ENCODE results near the gene USH2A.

The USH2A gene

DNA sequence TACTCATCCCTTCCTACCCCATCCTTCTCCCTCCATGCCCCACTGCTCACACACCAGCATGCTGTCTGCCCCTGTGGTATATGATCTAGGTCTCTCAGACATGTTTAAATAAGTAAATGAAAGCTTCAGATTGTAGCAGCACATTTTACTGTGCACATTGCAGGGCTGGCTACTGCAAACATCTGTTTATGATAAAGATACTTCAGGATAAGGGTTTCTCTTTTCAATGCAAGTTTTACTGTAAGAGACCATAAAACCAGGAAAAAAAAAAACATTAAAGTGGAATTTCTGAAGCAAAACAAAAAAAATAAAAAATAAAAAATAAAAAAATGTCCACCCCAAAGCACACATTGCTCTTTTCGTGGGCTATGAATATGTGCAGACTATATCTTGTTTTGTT lies 184.4 kb downstream of the USH2A start:
- no peaks in the 10 kb centered on the region for H3F3A ChIP-seq (ENCODE audit: low read depth)
- H4K20me1 ChIP-seq (ENCODE audit: insufficient read depth, low read length, poor library complexity, severe bottlenecking) = no peaks in the 10 kb centered on the region
- H3K4me3 ChIP-seq (ENCODE audit: low read length, poor library complexity, severe bottlenecking) = no peak overlapping the region

DNA sequence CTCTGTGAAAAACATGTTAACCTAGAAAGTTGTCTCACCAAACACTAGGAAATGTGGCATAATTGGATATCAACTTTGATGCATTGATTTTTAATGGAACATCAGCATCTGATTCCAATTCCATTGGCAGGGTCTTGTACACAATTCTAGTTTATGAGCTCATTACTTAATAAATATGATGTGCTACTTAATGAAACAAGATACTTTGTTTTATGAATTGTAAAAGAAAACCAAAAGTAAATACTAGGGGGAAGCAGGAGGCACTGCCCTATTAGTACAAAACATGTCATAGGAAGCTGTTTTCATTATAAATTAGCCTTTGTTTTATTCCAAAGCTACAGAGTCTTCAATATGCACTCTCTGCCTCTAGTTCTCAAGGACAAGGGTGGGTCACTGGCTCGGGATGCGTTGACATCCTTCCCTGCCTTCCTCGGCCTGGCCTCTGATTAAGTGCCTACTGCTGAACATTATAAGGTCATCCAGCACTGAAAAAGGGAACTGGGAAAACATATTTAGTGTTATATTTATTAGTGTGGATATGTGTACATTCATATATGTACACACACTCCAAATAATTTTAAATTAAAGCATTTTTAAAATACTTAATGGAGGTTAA lies 185.2 kb downstream of the USH2A start:
- no peaks in the 10 kb centered on the region for H3K4me1 ChIP-seq (ENCODE audit: insufficient read depth, low read length, poor library complexity, severe bottlenecking)
- H3K79me2 ChIP-seq (ENCODE audit: insufficient read depth, low read length) = no peaks in the 10 kb centered on the region
- no peaks in the 10 kb centered on the region for H3K9me2 ChIP-seq (replicated peaks; ENCODE audit: low read depth, low read length)
- H3K9ac ChIP-seq (ENCODE audit: low read depth, low read length, poor library complexity, severe bottlenecking) = no peak overlapping the region
- H3K9me3 ChIP-seq (ENCODE audit: insufficient read depth, low read depth, low read length) = no peaks in the 10 kb centered on the region
- no peak for TF ChIP-seq EZH2phosphoT487 (IDR thresholded peaks at IDR 0.05; ENCODE audit: borderline replicate concordance)
- TF ChIP-seq, protein P1, sequence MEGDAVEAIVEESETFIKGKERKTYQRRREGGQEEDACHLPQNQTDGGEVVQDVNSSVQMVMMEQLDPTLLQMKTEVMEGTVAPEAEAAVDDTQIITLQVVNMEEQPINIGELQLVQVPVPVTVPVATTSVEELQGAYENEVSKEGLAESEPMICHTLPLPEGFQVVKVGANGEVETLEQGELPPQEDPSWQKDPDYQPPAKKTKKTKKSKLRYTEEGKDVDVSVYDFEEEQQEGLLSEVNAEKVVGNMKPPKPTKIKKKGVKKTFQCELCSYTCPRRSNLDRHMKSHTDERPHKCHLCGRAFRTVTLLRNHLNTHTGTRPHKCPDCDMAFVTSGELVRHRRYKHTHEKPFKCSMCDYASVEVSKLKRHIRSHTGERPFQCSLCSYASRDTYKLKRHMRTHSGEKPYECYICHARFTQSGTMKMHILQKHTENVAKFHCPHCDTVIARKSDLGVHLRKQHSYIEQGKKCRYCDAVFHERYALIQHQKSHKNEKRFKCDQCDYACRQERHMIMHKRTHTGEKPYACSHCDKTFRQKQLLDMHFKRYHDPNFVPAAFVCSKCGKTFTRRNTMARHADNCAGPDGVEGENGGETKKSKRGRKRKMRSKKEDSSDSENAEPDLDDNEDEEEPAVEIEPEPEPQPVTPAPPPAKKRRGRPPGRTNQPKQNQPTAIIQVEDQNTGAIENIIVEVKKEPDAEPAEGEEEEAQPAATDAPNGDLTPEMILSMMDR (conservative IDR thresholded peaks at IDR 0.05; ENCODE audit: low read length) = no peak
- no peak overlapping the region for H3K4me3 ChIP-seq (ENCODE audit: low read length, poor library complexity, severe bottlenecking)
- H4K20me1 ChIP-seq (ENCODE audit: insufficient read depth, low read length, poor library complexity, severe bottlenecking) = no peaks in the 10 kb centered on the region
- H3K27me3 ChIP-seq (ENCODE audit: insufficient read depth, low read length, poor library complexity, severe bottlenecking) = no peaks in the 10 kb centered on the region
- no peak overlapping the region for H3K4me2 ChIP-seq (ENCODE audit: low read depth, low read length, poor library complexity, severe bottlenecking)
- no peaks in the 10 kb centered on the region for H3K36me3 ChIP-seq (ENCODE audit: insufficient read depth, low read length)
- no peaks in the 10 kb centered on the region for H3F3A ChIP-seq (ENCODE audit: low read depth)
- H2AFZ ChIP-seq (ENCODE audit: low read length) = no peak overlapping the region

More for the DNA sequence above, 184.4 kb downstream of the USH2A start:
- Histone ChIP-seq H3K4me2 (ENCODE audit: low read depth, low read length, poor library complexity, severe bottlenecking) (no peak overlapping the region), H3K9me3 (ENCODE audit: insufficient read depth, low read depth, low read length) (no peaks in the 10 kb centered on the region), H3K27me3 (ENCODE audit: insufficient read depth, low read length, poor library complexity, severe bottlenecking) (no peaks in the 10 kb centered on the region), H2AFZ (ENCODE audit: low read length) (no peak overlapping the region), H3K79me2 (ENCODE audit: insufficient read depth, low read length) (no peaks in the 10 kb centered on the region), H3K4me1 (ENCODE audit: insufficient read depth, low read length, poor library complexity, severe bottlenecking) (no peaks in the 10 kb centered on the region), H3K36me3 (ENCODE audit: insufficient read depth, low read length) (no peaks in the 10 kb centered on the region), H3K9ac (ENCODE audit: low read depth, low read length, poor library complexity, severe bottlenecking) (no peak overlapping the region), H3K9me2 (replicated peaks; ENCODE audit: low read depth, low read length) (no peaks in the 10 kb centered on the region)
- TF ChIP-seq, protein P1 (conservative IDR thresholded peaks at IDR 0.05; ENCODE audit: low read length) = no peak
- no peak for TF ChIP-seq EZH2phosphoT487 (IDR thresholded peaks at IDR 0.05; ENCODE audit: borderline replicate concordance)

DNA sequence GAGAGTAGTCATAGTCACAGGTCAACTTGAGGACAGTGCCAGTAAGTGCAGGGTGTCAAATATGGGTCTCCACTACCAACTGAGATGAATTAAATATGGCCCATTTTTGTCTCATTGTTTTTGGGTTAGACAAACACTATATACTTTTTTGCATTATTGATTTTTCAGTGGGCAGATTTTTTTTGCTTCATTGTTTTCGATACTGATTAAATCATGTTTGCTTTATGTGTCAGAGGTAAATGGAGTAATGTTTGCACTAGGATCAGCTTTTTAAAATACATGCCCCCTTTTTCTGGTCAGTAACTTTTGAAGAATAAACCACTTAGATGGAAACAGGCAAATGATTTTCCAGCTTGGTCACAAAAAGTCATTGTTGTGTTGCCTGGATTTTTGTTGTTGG lies 199.0 kb downstream of the USH2A start:
- no peak for TF ChIP-seq EZH2phosphoT487 (IDR thresholded peaks at IDR 0.05; ENCODE audit: borderline replicate concordance)
- TF ChIP-seq, protein P1 (conservative IDR thresholded peaks at IDR 0.05; ENCODE audit: low read length) = no peak
- no peaks in the 10 kb centered on the region for H3K9me2 ChIP-seq (replicated peaks; ENCODE audit: low read depth, low read length)
- H3K9me3 ChIP-seq (ENCODE audit: insufficient read depth, low read depth, low read length) = no peaks in the 10 kb centered on the region
- no peaks in the 10 kb centered on the region for H3K27me3 ChIP-seq (ENCODE audit: insufficient read depth, low read length, poor library complexity, severe bottlenecking)
- H3F3A ChIP-seq (ENCODE audit: low read depth) = no peaks in the 10 kb centered on the region
- H2AFZ ChIP-seq (ENCODE audit: low read length) = no peak overlapping the region
- no peak overlapping the region for H3K4me2 ChIP-seq (ENCODE audit: low read depth, low read length, poor library complexity, severe bottlenecking)
- H3K4me1 ChIP-seq (ENCODE audit: insufficient read depth, low read length, poor library complexity, severe bottlenecking) = peaks cover 4% of the 10 kb centered on the region
- H3K9ac ChIP-seq (ENCODE audit: low read depth, low read length, poor library complexity, severe bottlenecking) = no peak overlapping the region
- no peaks in the 10 kb centered on the region for H3K36me3 ChIP-seq (ENCODE audit: insufficient read depth, low read length)
- H4K20me1 ChIP-seq (ENCODE audit: insufficient read depth, low read length, poor library complexity, severe bottlenecking) = no peaks in the 10 kb centered on the region
- no peak overlapping the region for H3K4me3 ChIP-seq (ENCODE audit: low read length, poor library complexity, severe bottlenecking)
- H3K79me2 ChIP-seq (ENCODE audit: insufficient read depth, low read length) = no peaks in the 10 kb centered on the region
